NCI-H2107 treated with DMSO at 0.1 percent for 48 hours (cell line): ENCODE results near the gene OSBPL9.
"Not testable (repeated sequence)": the region's sequence is repeated elsewhere in the genome, so short reads cannot be mapped to it uniquely, and the experiment has no call there.

ENCODE experiments used
- DNase-seq: peaks from one replicate; lab custom pipeline; 2025; ENCODE audit not compliant: unreplicated experiment; lab: John Stamatoyannopoulos, UW

Gene OSBPL9

GRCh38 chr1:51768971-51769588 lies 152.2 kb downstream of the OSBPL9 start:
- DNase-seq = peak; percentile 56

- DNase-seq = no peak
These were observed 159.5 kb downstream of the OSBPL9 start for GRCh38 chr1:51776408-51776807.

GRCh38 chr1:51780927-51781326 lies 164.0 kb downstream of the OSBPL9 start:
- DNase-seq = no peak

- DNase-seq = no peak
These were observed 168.1 kb downstream of the OSBPL9 start for GRCh38 chr1:51784997-51785421.

DNA sequence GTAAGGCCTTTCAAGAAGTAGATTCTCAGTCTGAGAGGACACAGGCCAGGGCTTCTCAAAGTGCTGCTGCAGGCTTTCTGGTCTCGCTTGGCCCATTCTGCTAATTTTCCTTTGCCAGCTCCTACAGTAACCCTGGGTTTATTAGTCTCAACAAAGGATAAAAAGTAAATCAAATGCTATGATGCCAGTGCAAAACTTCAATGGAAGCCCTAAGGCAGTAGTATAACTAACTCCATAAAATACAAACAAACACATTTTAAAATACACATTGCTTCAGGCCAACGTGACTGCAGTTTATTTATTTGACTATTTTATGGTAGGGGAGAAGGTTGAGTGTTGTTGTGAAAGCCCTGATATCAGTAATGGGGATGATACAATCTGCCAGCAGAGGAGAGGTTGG lies 172.0 kb downstream of the OSBPL9 start:
- no peak for DNase-seq

DNA sequence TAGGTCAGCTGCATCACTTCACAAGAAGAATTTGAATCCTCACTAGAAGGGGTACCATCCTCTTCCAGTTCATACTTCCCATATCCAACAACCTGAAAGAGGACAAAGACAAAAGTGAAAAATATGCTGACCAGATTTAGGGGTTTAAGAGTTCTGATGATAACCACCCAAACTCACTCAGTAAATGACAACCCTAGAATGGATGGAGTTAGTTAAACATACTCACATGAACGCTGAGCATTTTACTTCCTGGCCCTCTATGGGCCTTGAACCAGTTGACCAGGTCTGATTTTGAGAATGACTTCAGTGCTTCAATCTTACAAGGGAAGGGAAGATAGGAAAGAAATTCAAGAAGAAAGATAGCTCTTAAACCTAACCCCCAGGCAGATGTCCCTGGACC lies 172.4 kb downstream of the OSBPL9 start:
- no peak for DNase-seq

DNA sequence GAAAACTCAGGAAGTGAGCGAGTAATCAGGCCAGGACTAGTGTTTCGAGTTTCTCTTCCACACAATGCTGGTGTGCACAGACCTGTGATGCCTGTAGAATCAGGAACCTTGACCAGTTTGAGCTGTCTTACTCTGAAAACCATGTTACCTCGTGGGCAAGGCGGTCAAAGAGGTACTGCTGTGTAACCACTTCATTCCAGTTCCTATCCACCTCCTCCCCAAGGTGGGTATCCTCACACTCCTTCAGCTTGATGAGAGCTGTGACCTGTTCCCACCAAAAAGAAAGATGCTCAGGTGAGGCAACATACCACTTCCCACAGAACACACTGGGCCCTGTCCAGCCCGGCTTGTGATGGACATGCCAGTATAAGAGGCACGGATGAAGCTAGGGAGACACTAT lies 173.5 kb downstream of the OSBPL9 start:
- DNase-seq = no peak

DNA sequence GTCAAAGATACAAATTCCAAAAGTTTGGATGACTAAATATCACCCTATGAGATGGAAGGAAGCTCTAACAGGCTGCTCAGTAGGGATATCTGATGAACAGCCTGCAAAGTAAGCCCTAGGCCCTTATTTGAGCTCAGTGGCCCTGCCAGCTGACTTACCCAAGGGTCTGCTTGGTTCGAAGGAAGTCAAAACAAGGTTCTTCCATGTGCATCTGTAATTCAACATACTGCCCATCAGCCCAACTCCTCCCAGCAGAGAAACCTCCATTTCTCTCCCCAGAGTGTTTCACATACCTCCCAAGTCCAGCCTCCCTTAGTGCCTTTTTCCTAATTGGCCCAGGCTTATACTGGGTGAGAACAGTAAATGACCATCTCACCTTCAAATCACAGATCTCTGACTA lies 175.0 kb downstream of the OSBPL9 start:
- DNase-seq = no peak

- no peak for DNase-seq
These were observed 176.0 kb downstream of the OSBPL9 start for GRCh38 chr1:51792864-51793263.

GRCh38 chr1:51794260-51794659 lies 177.4 kb downstream of the OSBPL9 start:
- no peak for DNase-seq

DNA sequence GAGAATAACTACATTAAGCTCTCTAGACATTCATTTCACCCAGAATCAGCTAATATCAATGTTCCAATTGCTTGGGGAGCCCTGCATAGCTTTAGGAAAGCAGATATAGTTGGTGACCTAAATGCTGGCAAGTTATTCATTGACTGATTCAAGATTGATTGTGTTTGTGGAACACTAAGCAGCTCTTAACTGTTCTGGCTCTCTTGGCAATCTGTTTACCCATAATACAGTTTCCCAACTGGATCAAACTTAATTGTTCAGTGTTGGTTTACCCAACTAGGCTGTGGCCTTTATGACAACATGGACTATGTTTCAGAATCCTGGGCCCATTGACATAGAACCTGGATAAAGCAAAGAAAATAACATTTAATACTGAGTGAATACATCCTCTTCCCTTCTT lies 178.0 kb downstream of the OSBPL9 start:
- DNase-seq = no peak

GRCh38 chr1:51799372-51799771 lies 182.5 kb downstream of the OSBPL9 start:
- DNase-seq = no peak

DNA sequence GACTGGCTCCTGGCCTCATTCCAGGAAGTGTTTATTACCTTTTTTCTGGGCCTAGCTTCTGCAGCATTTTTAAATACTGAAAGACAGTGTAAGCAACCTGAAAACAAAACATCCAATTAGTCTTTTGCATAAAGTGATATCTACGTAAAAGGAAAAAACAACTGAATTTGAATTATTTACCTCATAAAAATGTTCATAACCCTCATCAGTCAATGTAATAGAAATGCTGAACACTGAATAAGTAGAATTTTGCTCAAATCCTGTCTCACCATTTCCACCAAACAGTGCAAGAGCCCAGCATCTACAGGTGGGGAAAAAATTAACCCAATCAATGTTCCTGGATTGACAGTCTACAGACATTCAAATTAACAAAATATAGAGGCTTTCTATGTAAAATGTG lies 197.6 kb downstream of the OSBPL9 start:
- no peak for DNase-seq

GRCh38 chr1:51818487-51818886 lies 201.6 kb downstream of the OSBPL9 start:
- DNase-seq = no peak

DNA sequence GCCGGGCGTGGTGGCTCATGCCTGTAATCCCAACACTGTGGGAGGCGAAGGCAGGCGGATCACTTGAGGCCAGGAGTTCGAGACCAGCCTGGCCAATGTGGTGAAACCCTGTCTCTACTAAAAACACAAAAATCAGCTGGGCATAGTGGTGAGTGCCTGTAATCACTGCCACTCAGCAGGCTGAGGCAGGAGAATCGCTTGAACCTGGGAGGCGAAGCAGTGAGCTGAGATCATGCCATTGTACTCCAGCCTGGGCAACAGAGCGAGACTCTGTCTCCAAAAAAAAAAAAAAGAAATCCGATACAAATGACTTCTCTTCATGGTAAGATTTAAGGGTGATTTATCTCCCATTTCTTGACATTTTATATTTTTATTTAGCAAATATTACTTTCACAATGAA lies 202.1 kb downstream of the OSBPL9 start:
- not testable (repeated sequence) for DNase-seq

DNA sequence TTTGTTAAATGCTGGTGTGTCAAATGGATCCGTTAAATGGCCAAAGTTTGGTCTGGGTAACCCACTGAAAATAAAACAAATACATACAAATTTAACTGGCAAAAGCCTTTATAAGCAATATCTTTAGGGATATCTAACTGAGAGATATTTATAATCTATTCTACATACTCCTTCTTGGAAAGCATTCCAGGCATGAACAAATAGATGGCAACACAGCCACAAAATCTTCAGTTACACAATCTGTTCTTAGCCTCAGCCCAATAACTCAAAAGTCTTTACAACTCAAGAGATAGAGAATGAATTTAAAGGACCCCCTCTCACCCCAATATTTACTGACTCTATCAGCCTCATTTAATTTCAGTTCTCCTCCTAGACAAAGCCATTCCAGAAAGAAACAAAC lies 202.9 kb downstream of the OSBPL9 start:
- no peak for DNase-seq

DNA sequence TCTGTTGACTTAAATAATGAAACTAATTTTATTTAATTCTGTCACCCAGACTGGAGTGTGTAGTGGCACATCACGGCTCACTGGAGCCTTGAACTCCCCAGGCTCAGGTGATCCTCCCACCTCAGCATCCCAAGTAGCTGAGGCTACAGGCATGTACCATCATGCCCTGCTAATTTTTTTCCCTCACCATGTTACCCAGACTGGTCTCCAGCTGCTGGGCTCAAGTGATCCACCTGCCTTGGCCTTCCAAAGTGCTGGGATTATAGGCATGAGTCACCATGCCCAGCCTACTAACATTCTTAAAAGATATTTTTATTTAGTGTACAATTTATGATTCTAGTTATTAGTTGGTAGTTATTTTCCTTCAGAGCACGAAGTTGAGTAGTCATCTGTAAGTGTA lies 212.2 kb downstream of the OSBPL9 start:
- no peak for DNase-seq

GRCh38 chr1:51833700-51834099 lies 216.8 kb downstream of the OSBPL9 start:
- no peak for DNase-seq

- no peak for DNase-seq
These were observed 220.4 kb downstream of the OSBPL9 start for GRCh38 chr1:51837243-51837642.
